Hepatocyte (in vitro differentiated cells): ENCODE results near the gene FAM3D. TPM values are rescaled to one million over a fixed set of nuclear protein-coding genes. Genes with fewer than 3 reads are reported as not detected.

ENCODE experiments used
- DNase-seq: peaks from one replicate; pipeline ENCODE4 v3.0.0-alpha.2; 2016; ENCODE audit warnings: low spot score
- H2AFZ ChIP-seq: fragments of 200-600 bp; sonication (generic); 2 replicates; pipeline ENCODE4 v1.6.0; 2016; ENCODE audit warnings: antibody characterized with exemption, mild to moderate bottlenecking
- H3K27ac ChIP-seq: fragments of 200-600 bp; sonication (generic); 2 replicates; pipeline ENCODE4 v1.5.1; 2016; ENCODE audit warnings: mild to moderate bottlenecking
- H3K27me3 ChIP-seq: fragments of 200-600 bp; sonication (generic); 2 replicates; pipeline ENCODE4 v1.6.1; 2016
- H3K36me3 ChIP-seq: fragments of 200-600 bp; sonication (generic); replicated peaks from 2 replicates; pipeline ENCODE4 v1.5.1; 2016; ENCODE audit warnings: low read depth; ENCODE audit not compliant: insufficient read depth
- H3K4me1 ChIP-seq: fragments of 200-600 bp; sonication (generic); 2 replicates; pipeline ENCODE4 v1.5.1; 2016; ENCODE audit warnings: mild to moderate bottlenecking, moderate library complexity; ENCODE audit not compliant: insufficient read depth
- H3K4me2 ChIP-seq: fragments of 200-600 bp; sonication (generic); 2 replicates; pipeline ENCODE4 v1.6.0; 2016
- H3K4me3 ChIP-seq: fragments of 200-600 bp; sonication (generic); 2 replicates; pipeline ENCODE4 v1.5.1; 2016; ENCODE audit warnings: mild to moderate bottlenecking
- H3K79me2 ChIP-seq: fragments of 200-600 bp; sonication (generic); 2 replicates; pipeline ENCODE4 v1.6.0; 2017; ENCODE audit warnings: mild to moderate bottlenecking
- H3K9me2 ChIP-seq: fragments of 200-600 bp; sonication (generic); replicated peaks from 2 replicates; pipeline ENCODE4 v1.6.0; 2017; ENCODE audit warnings: mild to moderate bottlenecking; ENCODE audit not compliant: insufficient read depth
- H3K9me3 ChIP-seq: fragments of 200-600 bp; sonication (generic); 2 replicates; pipeline ENCODE4 v1.5.1; 2016; ENCODE audit warnings: low read depth, mild to moderate bottlenecking
- H4K20me1 ChIP-seq: fragments of 200-600 bp; sonication (generic); 2 replicates; pipeline ENCODE4 v1.6.0; 2016; ENCODE audit warnings: mild to moderate bottlenecking; ENCODE audit not compliant: insufficient read depth, poor library complexity, severe bottlenecking
- EZH2 ChIP-seq: fragments of 200-600 bp; sonication (generic); IDR thresholded peaks from 2 replicates; pipeline ENCODE4 v1.6.1; 2016; ENCODE audit warnings: antibody characterized with exemption, mild to moderate bottlenecking, borderline replicate concordance
- EZH2phosphoT487 ChIP-seq: fragments of 200-600 bp; sonication (generic); IDR thresholded peaks from one replicate; pipeline ENCODE4 v1.6.1; 2018; ENCODE audit warnings: antibody characterized with exemption, mild to moderate bottlenecking, low read depth, moderate library complexity; ENCODE audit not compliant: unreplicated experiment, severe bottlenecking
- WGBS: methylation state at CpG from one replicate; pipeline ENCODE4 v1.1.6; 2016; ENCODE audit warnings: low lambda C conversion rate; ENCODE audit errors: missing lambda C conversion rate; 5-methylcytosine and 5-hydroxymethylcytosine counted together
- polyA plus RNA-seq: library from polyadenylated mRNA; unstranded; fragments of >200 nt; fragmentation: Nextera tagmentation; extraction: Ambion mirVana; gene quantifications from 2 replicates; pipeline ENCODE4 v1.2.1, GENCODE V29; 2016
- total RNA-seq: library from RNA; depleted of rRNA; stranded (reverse); fragments of >200 nt; gene quantifications from 2 replicates; pipeline ENCODE4 v1.2.3, GENCODE V29; 2014
- TF ChIP-seq, protein P1 (sequence below): fragments of 200-600 bp; sonication (generic); IDR thresholded peaks from 2 replicates; pipeline ENCODE4 v1.5.1; 2016; ENCODE audit warnings: antibody characterized with exemption, mild to moderate bottlenecking; ENCODE audit not compliant: poor library complexity

Gene FAM3D
- total and polyA plus RNA-seq, 2 experiments from 2014 or later = 4.3 to 4.5 TPM

DNA sequence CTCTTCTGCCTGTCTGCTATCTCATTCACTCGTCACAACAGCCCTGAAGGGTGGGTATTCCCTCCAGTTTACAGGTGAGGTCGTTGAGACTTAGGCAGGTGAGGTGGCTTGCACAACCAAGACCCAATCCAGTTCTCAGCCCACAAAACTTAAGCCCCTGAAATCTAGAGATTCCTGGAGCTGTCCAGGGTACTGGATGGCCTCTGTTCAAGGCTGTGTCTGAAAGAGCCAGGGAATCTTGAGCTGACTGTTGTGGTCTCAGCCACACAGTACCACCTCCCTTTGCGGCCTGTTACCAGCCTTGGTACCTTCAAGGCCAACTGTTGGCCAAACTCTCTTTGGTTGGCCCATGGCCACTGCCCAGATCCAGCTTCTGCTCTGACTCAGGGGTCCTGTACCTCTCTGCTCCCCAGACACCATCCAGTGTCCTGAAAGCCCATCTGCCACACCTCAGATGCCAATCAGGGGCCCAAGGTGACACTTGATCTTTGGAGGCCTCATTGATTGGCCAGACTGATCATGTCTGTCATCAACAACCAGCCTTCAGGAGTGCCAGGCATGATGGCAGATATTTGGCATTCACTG lies 78.5 kb downstream of the FAM3D start:
- 33% methylated on average over 3 of the region's 3 CpGs for WGBS
- no peaks in the 10 kb centered on the region for H3K79me2 ChIP-seq
- H2AFZ ChIP-seq = no peak overlapping the region
- H3K4me2 ChIP-seq = no peak overlapping the region
- no peaks in the 10 kb centered on the region for H3K36me3 ChIP-seq
- H3K27ac ChIP-seq = no peak overlapping the region
- peaks cover 17% of the 10 kb centered on the region for H3K4me1 ChIP-seq
- TF ChIP-seq, protein P1, sequence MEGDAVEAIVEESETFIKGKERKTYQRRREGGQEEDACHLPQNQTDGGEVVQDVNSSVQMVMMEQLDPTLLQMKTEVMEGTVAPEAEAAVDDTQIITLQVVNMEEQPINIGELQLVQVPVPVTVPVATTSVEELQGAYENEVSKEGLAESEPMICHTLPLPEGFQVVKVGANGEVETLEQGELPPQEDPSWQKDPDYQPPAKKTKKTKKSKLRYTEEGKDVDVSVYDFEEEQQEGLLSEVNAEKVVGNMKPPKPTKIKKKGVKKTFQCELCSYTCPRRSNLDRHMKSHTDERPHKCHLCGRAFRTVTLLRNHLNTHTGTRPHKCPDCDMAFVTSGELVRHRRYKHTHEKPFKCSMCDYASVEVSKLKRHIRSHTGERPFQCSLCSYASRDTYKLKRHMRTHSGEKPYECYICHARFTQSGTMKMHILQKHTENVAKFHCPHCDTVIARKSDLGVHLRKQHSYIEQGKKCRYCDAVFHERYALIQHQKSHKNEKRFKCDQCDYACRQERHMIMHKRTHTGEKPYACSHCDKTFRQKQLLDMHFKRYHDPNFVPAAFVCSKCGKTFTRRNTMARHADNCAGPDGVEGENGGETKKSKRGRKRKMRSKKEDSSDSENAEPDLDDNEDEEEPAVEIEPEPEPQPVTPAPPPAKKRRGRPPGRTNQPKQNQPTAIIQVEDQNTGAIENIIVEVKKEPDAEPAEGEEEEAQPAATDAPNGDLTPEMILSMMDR = no peak
- TF ChIP-seq EZH2 = no peak
- no peak for TF ChIP-seq EZH2phosphoT487
- H4K20me1 ChIP-seq = no peaks in the 10 kb centered on the region
- H3K4me3 ChIP-seq = no peak overlapping the region
- H3K27me3 ChIP-seq = peaks cover 44% of the 10 kb centered on the region
- peak; percentile 60 for DNase-seq
- H3K9me2 ChIP-seq = no peaks in the 10 kb centered on the region
- no peaks in the 10 kb centered on the region for H3K9me3 ChIP-seq

DNA sequence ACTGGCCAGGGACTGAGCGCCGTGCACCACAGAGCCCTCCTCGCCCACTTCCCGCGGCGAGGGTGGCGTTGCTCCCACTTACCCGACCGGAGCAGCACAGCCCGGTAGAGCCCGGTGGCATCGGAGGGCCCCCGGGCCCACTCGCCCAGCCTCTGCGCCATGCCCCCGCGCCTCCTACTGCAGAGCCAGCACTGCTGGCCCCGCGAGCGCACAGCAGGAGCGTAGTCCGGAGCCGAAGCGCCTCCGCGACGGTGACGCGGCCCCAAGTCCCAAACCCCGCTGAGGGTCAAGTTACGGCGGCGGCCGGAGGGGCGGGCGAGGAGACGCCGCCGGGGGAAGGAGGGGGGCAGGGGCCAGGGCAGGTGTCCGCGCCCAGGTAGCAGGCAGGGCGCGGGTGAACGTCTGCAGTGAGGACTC lies 79.8 kb downstream of the FAM3D start:
- no peak overlapping the region for H2AFZ ChIP-seq
- no peaks in the 10 kb centered on the region for H3K79me2 ChIP-seq
- H3K9me3 ChIP-seq = no peaks in the 10 kb centered on the region
- H4K20me1 ChIP-seq = no peaks in the 10 kb centered on the region
- peaks cover 44% of the 10 kb centered on the region for H3K27me3 ChIP-seq
- peak overlapping the region; percentile 68 for H3K4me2 ChIP-seq
- H3K9me2 ChIP-seq = no peaks in the 10 kb centered on the region
- H3K4me3 ChIP-seq = no peak overlapping the region
- H3K4me1 ChIP-seq = peaks cover 19% of the 10 kb centered on the region
- TF ChIP-seq EZH2phosphoT487 (no peak), EZH2 (peak; percentile 43)
- TF ChIP-seq, protein P1 = no peak
- DNase-seq = peak; percentile 20
- H3K27ac ChIP-seq = no peak overlapping the region
- 5% methylated on average over 28 of the region's 44 CpGs for WGBS
- no peaks in the 10 kb centered on the region for H3K36me3 ChIP-seq

DNA sequence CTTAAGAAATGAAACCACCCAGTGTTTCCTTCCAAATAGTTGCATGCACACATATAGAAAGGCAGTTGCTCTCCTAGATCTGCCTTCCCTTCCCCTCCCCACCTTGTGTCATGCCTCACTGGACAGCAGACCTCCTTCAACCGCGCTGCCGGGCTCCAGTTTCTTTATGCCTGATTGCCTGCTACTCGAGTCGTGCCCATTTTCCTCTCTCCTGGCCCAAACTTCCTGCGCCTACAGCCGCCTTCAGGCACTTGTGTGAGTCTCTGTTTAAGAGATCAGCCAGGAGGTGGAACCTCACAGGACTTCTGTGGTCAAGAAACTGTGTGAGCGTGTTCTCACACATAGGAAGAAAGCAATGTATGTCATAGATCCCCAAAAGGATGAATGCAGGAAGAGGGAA lies 80.6 kb downstream of the FAM3D start:
- no peaks in the 10 kb centered on the region for H3K79me2 ChIP-seq
- no peak overlapping the region for H3K27ac ChIP-seq
- H4K20me1 ChIP-seq = no peaks in the 10 kb centered on the region
- peaks cover 27% of the 10 kb centered on the region for H3K4me1 ChIP-seq
- H3K9me2 ChIP-seq = no peaks in the 10 kb centered on the region
- DNase-seq = no peak
- WGBS = 63% methylated on average over 8 of the region's 8 CpGs
- H3K36me3 ChIP-seq = no peaks in the 10 kb centered on the region
- H2AFZ ChIP-seq = no peak overlapping the region
- H3K27me3 ChIP-seq = peaks cover 44% of the 10 kb centered on the region
- TF ChIP-seq, protein P1 = no peak
- no peak for TF ChIP-seq EZH2phosphoT487
- TF ChIP-seq EZH2 = no peak
- no peaks in the 10 kb centered on the region for H3K9me3 ChIP-seq
- peak overlapping the region; percentile 94 for H3K4me2 ChIP-seq
- no peak overlapping the region for H3K4me3 ChIP-seq
